DMS 273 (cell line): Measurements from ENCODE around the gene EHD4.
A peak's percentile ranks its signal among the peaks of the same experiment; 100 is the strongest.

ENCODE experiments used
- DNase-seq: peaks from one replicate; lab custom pipeline; 2025; ENCODE audit not compliant: unreplicated experiment; lab: John Stamatoyannopoulos, UW

EHD4 gene

GRCh38 chr15:41995476-41995855, 23.1 kb upstream of the EHD4 start:
- DNase-seq, result no peak

DNA sequence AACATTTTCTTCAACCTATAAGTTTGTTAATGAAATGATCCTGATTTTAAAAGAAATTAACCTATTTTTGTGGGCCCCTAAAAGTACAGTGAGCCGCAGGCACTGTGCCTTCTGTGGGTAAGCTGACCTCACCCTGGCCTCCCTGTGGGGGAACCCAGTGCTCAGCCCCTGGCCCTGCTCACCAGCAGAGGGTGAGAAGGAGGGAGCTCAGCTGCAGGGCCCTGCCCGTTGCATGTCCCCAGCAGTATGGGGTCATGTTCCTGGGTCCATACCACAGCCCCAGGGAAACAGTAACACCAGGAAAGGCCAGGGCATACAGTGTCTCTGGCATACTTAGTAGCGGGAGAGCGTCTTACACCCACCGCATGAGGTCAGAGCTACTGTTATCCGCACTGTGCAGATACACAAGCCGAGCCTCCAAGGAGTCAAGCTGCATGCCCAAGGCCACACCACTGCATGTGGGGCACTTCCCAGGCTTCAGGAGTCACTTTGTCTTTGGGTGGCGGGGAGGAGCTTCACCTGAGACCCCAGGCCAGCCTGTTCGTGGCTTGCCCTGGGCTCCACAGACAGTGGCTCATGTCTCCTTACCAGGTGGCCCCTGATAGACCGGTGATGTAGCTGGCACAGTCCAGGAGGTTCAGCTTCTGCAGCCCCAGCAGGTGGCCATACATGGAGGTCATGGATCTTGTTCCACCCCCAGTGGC, 22.6 kb upstream of the EHD4 start:
- no peak for DNase-seq

- no peak for DNase-seq
Observed at GRCh38 chr15:41994171-41994650, 21.9 kb upstream of the EHD4 start.

DNA sequence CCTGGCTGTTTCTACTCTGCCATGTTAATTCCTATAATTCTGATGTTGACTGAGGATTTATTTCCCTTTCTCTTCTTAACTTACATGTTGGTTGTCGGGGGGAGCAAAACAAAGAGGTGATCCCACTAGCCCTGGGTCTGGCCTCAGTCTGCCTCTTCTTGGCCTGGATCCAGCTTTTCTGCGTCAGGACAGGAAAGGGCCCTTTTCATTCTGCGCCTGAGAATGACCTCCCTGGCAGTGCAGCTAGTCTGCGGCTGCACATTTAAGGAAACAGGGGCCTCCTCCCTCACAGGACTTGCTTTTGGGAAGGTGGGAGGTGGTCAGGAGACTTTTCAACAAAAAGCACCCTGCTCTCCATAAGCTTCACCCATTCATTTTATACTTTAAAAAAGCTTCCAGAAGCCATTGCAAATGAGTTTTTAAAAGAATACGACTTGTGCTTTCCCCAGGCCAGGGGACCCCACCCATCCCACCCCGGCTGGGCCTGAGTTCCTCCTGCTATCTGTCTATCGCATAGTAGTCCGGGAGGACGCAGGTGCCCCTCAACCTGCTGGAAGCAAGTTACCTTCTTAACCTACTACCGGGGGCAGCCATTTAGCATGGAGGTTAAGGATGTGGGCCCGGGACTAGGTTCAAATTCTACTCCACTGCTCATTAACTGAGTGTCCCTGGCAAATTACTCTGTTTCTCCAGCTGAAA, 21.3 kb upstream of the EHD4 start:
- DNase-seq, result no peak

DNA sequence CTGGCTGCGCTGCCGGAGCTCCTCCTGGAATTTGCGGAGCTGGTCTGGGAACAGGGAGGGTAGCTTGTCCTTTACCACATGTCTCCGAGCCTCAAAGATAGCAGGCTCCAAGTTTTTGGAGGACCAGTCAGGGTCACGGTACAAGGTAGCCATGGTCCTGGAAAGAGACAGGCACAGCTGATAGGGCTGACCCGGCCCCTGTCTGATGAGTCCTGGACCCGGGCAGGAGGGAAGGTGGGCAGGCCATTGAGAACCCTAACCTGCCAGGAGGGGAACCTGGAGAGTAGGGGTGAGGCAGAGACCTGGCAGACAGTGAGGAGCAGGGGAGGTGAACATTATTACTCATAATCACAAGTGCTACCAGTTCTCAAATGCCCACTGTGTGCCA, 20.4 kb upstream of the EHD4 start:
- DNase-seq, result no peak

- DNase-seq, result no peak
Observed at GRCh38 chr15:41992151-41992802, 19.9 kb upstream of the EHD4 start.

DNA sequence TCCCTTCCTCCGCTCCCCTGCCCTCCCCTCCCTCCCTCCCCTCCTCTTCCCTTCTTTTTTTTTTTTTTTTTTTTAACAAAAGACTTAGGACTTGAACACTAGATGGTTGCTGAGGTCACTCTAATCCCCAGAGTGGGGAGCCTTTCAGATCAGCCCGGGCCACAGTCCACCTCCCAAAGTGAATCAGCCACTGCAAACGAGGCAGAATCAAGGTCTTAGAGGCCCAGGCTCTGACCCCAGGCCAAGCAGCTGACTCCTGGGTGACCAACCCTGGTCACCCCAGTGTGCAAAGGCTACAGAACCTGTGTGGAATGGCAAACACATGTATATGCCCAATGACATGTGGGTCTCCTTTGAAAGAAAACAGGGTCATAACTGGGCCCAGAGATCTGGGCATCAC, 18.3 kb upstream of the EHD4 start:
- no peak for DNase-seq

DNA sequence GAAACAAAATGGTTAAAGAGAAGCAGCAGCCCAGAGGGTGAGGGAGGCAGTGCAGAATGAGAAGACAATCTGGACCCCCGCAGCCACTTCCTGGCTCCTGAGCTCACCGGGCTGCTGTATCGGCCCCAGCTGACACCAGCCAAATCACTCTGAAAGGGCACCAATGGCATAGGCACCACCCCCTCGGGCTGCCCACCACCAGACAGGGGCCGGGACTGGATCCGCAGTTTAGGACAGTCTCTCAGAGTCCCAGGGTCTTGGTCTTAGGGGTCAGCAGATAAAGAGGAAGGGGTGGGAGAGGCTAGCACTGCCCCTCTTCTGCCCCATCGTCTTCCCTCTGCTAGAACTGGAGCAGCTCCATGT, 17.9 kb upstream of the EHD4 start:
- no peak for DNase-seq

- peak; percentile 78 for DNase-seq
Observed at GRCh38 chr15:41989573-41990242, 17.4 kb upstream of the EHD4 start.

DNA sequence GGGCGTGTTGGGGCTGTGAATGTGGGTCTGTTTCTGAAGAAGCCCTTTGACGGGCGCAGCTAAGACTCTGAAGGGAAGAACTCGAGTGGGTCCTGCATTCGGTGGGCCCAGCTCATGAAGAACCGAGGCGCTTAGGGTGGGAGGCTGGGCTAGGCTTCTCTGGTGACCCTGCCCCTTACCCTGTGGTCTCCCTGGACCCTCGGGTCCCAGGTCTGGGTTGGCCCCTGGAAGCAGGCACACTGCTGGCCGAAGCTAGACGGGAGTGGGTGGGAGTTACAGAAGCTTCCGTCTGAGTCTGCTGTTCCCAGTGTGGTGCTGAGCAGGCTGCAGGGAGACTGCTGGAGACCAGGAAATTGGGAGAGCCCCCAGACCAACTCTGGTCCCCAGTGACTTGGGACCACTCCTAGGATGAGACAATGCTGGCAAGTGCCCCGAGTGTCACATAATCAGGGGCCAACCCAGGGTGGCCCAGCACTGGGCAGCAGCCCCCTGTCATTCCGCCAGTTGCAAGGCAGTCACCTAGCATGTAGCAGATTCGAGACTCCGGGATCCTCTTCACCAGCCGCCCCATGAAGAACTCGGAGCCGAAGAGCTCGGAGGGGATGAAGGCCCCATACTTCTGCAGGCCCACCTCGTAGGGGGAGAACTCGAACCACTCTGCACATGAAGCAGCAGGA, 16.7 kb upstream of the EHD4 start:
- DNase-seq, result no peak

GRCh38 chr15:41987925-41988275, 15.5 kb upstream of the EHD4 start:
- no peak for DNase-seq

GRCh38 chr15:41987246-41987924, 15.0 kb upstream of the EHD4 start:
- no peak for DNase-seq

DNA sequence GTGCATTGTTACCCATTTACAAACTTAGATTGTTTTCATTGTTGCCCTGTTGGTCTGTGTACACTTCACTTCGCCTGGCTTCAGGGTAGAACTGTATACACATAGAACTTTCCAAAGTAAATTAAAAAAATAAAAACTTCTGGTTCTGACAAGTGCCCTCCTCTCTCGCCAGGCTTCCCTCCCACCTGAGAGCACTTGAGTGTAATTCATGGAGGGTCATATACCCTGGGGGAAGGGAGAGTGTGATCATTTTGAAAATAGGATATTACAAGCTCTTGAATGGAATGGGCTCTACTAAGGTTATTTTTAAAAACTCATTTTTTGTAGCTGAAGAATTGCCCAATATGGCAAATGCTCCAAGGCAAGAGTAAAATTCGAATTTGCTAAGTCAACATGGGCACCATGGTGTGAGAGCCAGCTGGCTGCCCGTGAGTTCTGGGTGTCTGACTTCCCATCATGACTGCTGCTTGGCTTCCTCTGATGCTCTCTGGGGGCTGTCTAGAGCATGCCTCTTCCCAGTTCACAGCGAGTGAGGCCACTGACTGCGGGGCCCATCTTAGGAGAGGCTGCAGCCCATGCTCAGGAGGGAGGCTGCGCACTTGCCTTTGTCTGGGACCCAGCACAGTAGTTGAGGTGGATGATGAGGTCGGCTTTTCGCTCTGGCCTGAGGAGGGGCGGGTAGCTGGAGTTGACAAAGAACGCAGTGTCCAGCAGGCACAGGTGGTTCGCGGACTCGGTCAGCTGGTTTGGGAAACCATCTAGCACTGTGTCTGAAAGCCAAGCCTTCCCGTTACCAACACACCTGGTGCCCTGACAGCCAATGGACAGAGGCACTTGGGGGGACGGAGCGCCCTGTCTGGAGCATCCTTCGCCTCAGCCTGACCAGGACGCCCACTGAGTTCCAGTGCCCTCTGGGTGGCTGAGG, 13.1 kb upstream of the EHD4 start:
- DNase-seq, result no peak

GRCh38 chr15:41984622-41985021, 12.3 kb upstream of the EHD4 start:
- DNase-seq, result no peak

GRCh38 chr15:41983621-41984571, 11.5 kb upstream of the EHD4 start:
- no peak for DNase-seq

- no peak for DNase-seq
Observed at GRCh38 chr15:41983221-41983620, 10.9 kb upstream of the EHD4 start.

DNA sequence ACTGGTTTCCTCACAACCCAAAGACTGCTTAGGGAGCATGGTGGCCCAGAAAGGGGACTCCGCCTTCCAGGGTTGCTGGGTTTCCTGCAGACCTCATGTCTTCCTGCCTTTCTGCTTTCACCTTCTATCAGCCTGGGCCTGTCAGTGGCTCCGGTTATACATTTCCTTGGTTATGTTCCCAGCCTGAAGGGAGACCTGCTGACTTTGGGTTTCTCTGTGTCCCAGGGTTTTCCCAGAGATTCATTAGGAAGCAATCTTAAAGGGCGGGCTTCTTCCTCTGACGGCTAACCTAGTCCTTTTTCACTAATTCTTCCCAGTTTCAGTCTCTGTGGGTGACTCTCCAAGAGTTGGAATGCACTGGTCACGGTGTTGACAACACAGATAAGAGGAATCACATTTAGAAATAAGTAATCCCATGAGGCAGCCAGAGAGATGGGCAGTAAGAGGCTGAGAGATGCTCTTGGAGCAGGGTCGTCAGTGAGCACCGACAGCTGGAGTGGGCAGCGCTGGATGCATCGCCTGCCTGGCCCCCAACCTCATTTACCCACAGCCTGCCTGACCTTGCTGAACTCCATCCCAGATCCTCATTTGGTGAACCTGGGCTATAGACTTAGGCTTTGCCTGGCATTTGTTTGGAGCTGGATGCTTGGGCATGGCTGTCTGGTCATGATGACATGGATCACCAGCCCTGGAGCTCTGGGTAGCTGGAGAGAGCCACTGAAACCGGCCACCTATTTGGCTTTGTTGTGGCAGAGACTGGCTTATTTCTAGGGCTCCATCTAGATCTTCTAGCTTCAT, 10.0 kb upstream of the EHD4 start:
- no peak for DNase-seq
